Mammary epithelial cell (primary cell): ENCODE results near the gene PPARD.

Experiments
- CTCF ChIP-seq, 2 donors: IDR thresholded peaks in 1 of 2; conservative IDR thresholded peaks in 1 of 2; 2 replicates each; pipeline ENCODE4 v1.5.1; 2011 to 2012; ENCODE audit warnings: inconsistent platforms in 2 of 2, low read length in 2 of 2, mild to moderate bottlenecking in 2 of 2, control low read depth in 1 of 2, low read depth in 1 of 2; ENCODE audit not compliant: insufficient read depth in 1 of 2; ENCODE audit errors: extremely low read depth in 1 of 2
- EZH2 ChIP-seq: IDR thresholded peaks from 2 replicates; pipeline ENCODE4 v1.6.1; 2012; ENCODE audit warnings: low read length, inconsistent platforms, borderline replicate concordance

GRCh38 chr6:35359346-35359743 is 17.0 kb downstream of the PPARD start:
- TF ChIP-seq CTCF (conservative IDR thresholded peaks at IDR 0.05 in 1 of 2, IDR thresholded peaks at IDR 0.05 in 1 of 2; ENCODE audit: extremely low read depth in 1 of 2, insufficient read depth in 1 of 2, low read depth in 1 of 2, low read length in 2 of 2) (no peak), EZH2 (no peak)
